H1 (cell line): Measurements from ENCODE around the gene CRYBB2. TPM values are rescaled to one million over a fixed set of nuclear protein-coding genes. Genes with fewer than 3 reads are reported as not detected.
A peak's percentile ranks its signal among the peaks of the same experiment; 100 is the strongest.

Experiments
- CTCF ChIA-PET: fragments of 300-600 bp; sonication (Branson Sonifier 250); formaldehyde crosslinking; loops from one replicate; lab custom pipeline; 2021; ENCODE audit not compliant: partially characterized antibody; lab: Charles Lee
- POLR2A ChIA-PET: fragments of 300-600 bp; sonication (Branson Sonifier 250); formaldehyde crosslinking; loops from one replicate; lab custom pipeline; 2021; ENCODE audit warnings: inconsistent platforms; ENCODE audit not compliant: partially characterized antibody; lab: Charles Lee
- DNase-seq, 2 experiments: peaks; one replicate each; pipeline versions ENCODE4 v3.0.0 to v3.0.0-alpha.2; 2010 to 2022; ENCODE audit warnings: low spot score in 2 of 2, low read depth in 1 of 2, mixed read lengths in 1 of 2
- FAIRE-seq: peaks from 2 replicates; lab custom pipeline; 2011; peaks lifted over from hg19 to GRCh38; lab: Jason Lieb, UNC
- H2AFZ ChIP-seq: 2 replicates; pipeline ENCODE4 v1.8.1; 2012; ENCODE audit warnings: low read length, inconsistent platforms
- H2AK5ac ChIP-seq: 2 replicates; pipeline ENCODE4 v1.6.1; 2013; ENCODE audit warnings: low read depth, low read length
- H2BK120ac ChIP-seq: replicated peaks from 2 replicates; pipeline ENCODE3; 2013; ENCODE audit warnings: low read depth, low read length, inconsistent platforms
- H2BK12ac ChIP-seq: 2 replicates; pipeline ENCODE4 v1.6.1; 2013; ENCODE audit warnings: low read depth, low read length
- H2BK15ac ChIP-seq: 2 replicates; pipeline ENCODE4 v1.6.1; 2013; ENCODE audit warnings: low read length
- H2BK20ac ChIP-seq: 2 replicates; pipeline ENCODE4 v1.6.1; 2013; ENCODE audit warnings: low read length
- H2BK5ac ChIP-seq: 2 replicates; pipeline ENCODE4 v1.6.1; 2013; ENCODE audit warnings: low read depth, low read length
- H3K14ac ChIP-seq: 2 replicates; pipeline ENCODE4 v1.6.1; 2013; ENCODE audit warnings: inconsistent platforms; ENCODE audit not compliant: insufficient read length
- H3K18ac ChIP-seq: 2 replicates; pipeline ENCODE4 v1.6.1; 2013; ENCODE audit warnings: low read length; ENCODE audit errors: extremely low read depth
- H3K23ac ChIP-seq: 2 replicates; pipeline ENCODE4 v1.6.1; 2013; ENCODE audit warnings: inconsistent platforms; ENCODE audit not compliant: insufficient read length
- H3K23me2 ChIP-seq: 2 replicates; pipeline ENCODE4 v1.6.1; 2013; ENCODE audit warnings: low read depth, low read length
- H3K27ac ChIP-seq: 2 replicates; pipeline ENCODE4 v1.6.1; 2011; ENCODE audit warnings: low read depth, low read length, inconsistent platforms
- H3K27me3 ChIP-seq, 4 experiments: replicated peaks in 1 of 4; 1 replicate in 1 of 4; 2 replicates in 3 of 4; pipeline versions ENCODE4 v1.6.1 to v1.8.1; 2011 to 2013; ENCODE audit warnings: low read length in 3 of 4, mild to moderate bottlenecking in 3 of 4, inconsistent platforms in 2 of 4, mixed read lengths in 2 of 4, moderate library complexity in 1 of 4; ENCODE audit not compliant: control insufficient read depth in 3 of 4, insufficient read depth in 3 of 4; ENCODE audit errors: extremely low read depth in 1 of 4
- H3K36me3 ChIP-seq, 4 experiments: 2 replicates each; pipeline versions ENCODE4 v1.6.1 to v1.8.1; 2011 to 2013; ENCODE audit warnings: mild to moderate bottlenecking in 4 of 4, low read length in 3 of 4, moderate library complexity in 2 of 4, control low read depth in 1 of 4, inconsistent platforms in 1 of 4; ENCODE audit not compliant: insufficient read depth in 4 of 4, control insufficient read depth in 2 of 4
- H3K4ac ChIP-seq: replicated peaks from 2 replicates; pipeline ENCODE3; 2013; ENCODE audit warnings: low read length, low read depth, mixed read lengths, inconsistent platforms; ENCODE audit not compliant: insufficient read length
- H3K4me1 ChIP-seq, 4 experiments: replicated peaks in 1 of 4; 1 replicate in 1 of 4; 2 replicates in 3 of 4; pipeline versions ENCODE4 v1.6.1 to v1.8.1; 2011 to 2013; ENCODE audit warnings: low read length in 3 of 4, inconsistent platforms in 2 of 4, mixed read lengths in 1 of 4; ENCODE audit not compliant: insufficient read depth in 4 of 4, control insufficient read depth in 3 of 4
- H3K4me2 ChIP-seq, 2 experiments: 2 replicates each; pipeline versions ENCODE4 v1.6.1 to v1.8.1; 2011 to 2013; ENCODE audit warnings: low read depth in 2 of 2, low read length in 2 of 2, control low read depth in 1 of 2, inconsistent platforms in 1 of 2, mild to moderate bottlenecking in 1 of 2; ENCODE audit not compliant: insufficient read depth in 1 of 2
- H3K4me3 ChIP-seq, 4 experiments: fragments of 200-600, 300-600 bp in 1 of 4; sonication (generic), shearing (Covaris generic), sonication (Bioruptor Twin) in 1 of 4; 2 replicates each; pipeline versions ENCODE4 v1.5.1 to v1.8.1; 2011 to 2016; ENCODE audit warnings: low read length in 4 of 4, low read depth in 3 of 4, control low read depth in 2 of 4, inconsistent platforms in 2 of 4, mild to moderate bottlenecking in 2 of 4, mixed read lengths in 1 of 4, moderate library complexity in 1 of 4; ENCODE audit not compliant: insufficient read depth in 2 of 4; ENCODE audit errors: extremely low read depth in 1 of 4
- H3K56ac ChIP-seq: replicated peaks from 2 replicates; pipeline ENCODE3; 2013; ENCODE audit warnings: low read depth, mild to moderate bottlenecking, mixed read lengths, low read length, inconsistent platforms; ENCODE audit not compliant: insufficient read length
- H3K79me1 ChIP-seq: 2 replicates; pipeline ENCODE4 v1.6.1; 2013; ENCODE audit warnings: low read depth, low read length, control low read depth
- H3K79me2 ChIP-seq, 2 experiments: 2 replicates each; pipeline versions ENCODE4 v1.6.1 to v1.8.1; 2012 to 2013; ENCODE audit warnings: low read length in 2 of 2, mild to moderate bottlenecking in 2 of 2, inconsistent platforms in 1 of 2; ENCODE audit not compliant: insufficient read depth in 2 of 2, control insufficient read depth in 1 of 2
- H3K9ac ChIP-seq, 4 experiments: replicated peaks in 1 of 4; 1 replicate in 1 of 4; 2 replicates in 3 of 4; pipeline versions ENCODE4 v1.6.1 to v1.8.1; 2011 to 2013; ENCODE audit warnings: low read depth in 3 of 4, low read length in 3 of 4, control low read depth in 2 of 4, mild to moderate bottlenecking in 2 of 4, moderate library complexity in 2 of 4, inconsistent platforms in 1 of 4; ENCODE audit errors: extremely low read depth in 1 of 4
- H3K9me3 ChIP-seq, 2 experiments: 2 replicates each; pipeline versions ENCODE4 v1.6.1 to v1.8.1; 2012 to 2013; ENCODE audit warnings: mild to moderate bottlenecking in 2 of 2, moderate library complexity in 2 of 2, control low read depth in 1 of 2, inconsistent platforms in 1 of 2, low read depth in 1 of 2, low read length in 1 of 2, mixed read lengths in 1 of 2; ENCODE audit not compliant: insufficient read depth in 2 of 2
- H4K20me1 ChIP-seq, 2 experiments: replicated peaks in 1 of 2; 2 replicates each; pipeline versions ENCODE3 to v1.8.1; 2011 to 2013; ENCODE audit warnings: inconsistent platforms in 2 of 2, low read length in 2 of 2, mild to moderate bottlenecking in 1 of 2; ENCODE audit not compliant: insufficient read depth in 2 of 2, control insufficient read depth in 1 of 2
- H4K5ac ChIP-seq: 2 replicates; pipeline ENCODE4 v1.6.1; 2013; ENCODE audit warnings: low read length, low read depth, mixed read lengths, inconsistent platforms; ENCODE audit not compliant: insufficient read length
- H4K8ac ChIP-seq: 2 replicates; pipeline ENCODE4 v1.8.0; 2013; ENCODE audit warnings: mild to moderate bottlenecking, moderate library complexity, low read length, inconsistent platforms; ENCODE audit not compliant: insufficient read depth; ENCODE audit errors: extremely low read depth
- H4K91ac ChIP-seq: replicated peaks from 2 replicates; pipeline ENCODE3; 2013; ENCODE audit warnings: low read length, mixed read lengths, inconsistent platforms; ENCODE audit not compliant: insufficient read length
- BACH1 ChIP-seq: IDR thresholded peaks from 2 replicates; pipeline ENCODE4 v1.6.1; 2012; ENCODE audit warnings: low read length, improper control_type of control experiment
- EGR1 ChIP-seq: IDR thresholded peaks from 2 replicates; pipeline ENCODE4 v1.6.1; 2011; ENCODE audit warnings: low read depth, low read length, borderline replicate concordance
- HDAC6 ChIP-seq: IDR thresholded peaks from one replicate; pipeline ENCODE4 v1.7.1; 2012; ENCODE audit warnings: low read depth, mild to moderate bottlenecking, inconsistent platforms, low read length, moderate library complexity
- JUND ChIP-seq: IDR thresholded peaks from 2 replicates; pipeline ENCODE4 v1.6.1; 2011; ENCODE audit warnings: mild to moderate bottlenecking, improper control_type of control experiment, low read length
- KDM1A ChIP-seq: fragments of 200-600, 300-600 bp; sonication (generic); IDR thresholded peaks from 2 replicates; pipeline ENCODE4 v1.7.1; 2016; ENCODE audit warnings: mild to moderate bottlenecking, low read length, borderline replicate concordance
- MAFK ChIP-seq: IDR thresholded peaks from 2 replicates; pipeline ENCODE4 v1.6.1; 2012; ENCODE audit warnings: low read depth, mild to moderate bottlenecking, improper control_type of control experiment, low read length
- RFX5 ChIP-seq: IDR thresholded peaks from 2 replicates; pipeline ENCODE4 v1.6.1; 2011; ENCODE audit warnings: low read depth, low read length, improper control_type of control experiment, borderline replicate concordance
- SP2 ChIP-seq: IDR thresholded peaks from 2 replicates; pipeline ENCODE4 v1.6.1; 2012; ENCODE audit warnings: mild to moderate bottlenecking, low read length, inconsistent platforms
- SP4 ChIP-seq: IDR thresholded peaks from 2 replicates; pipeline ENCODE4 v1.6.1; 2012; ENCODE audit warnings: low read length, inconsistent platforms
- SRF ChIP-seq: IDR thresholded peaks from 2 replicates; pipeline ENCODE4 v1.6.1; 2011; ENCODE audit warnings: mild to moderate bottlenecking, low read depth, low read length, moderate library complexity
- TAF7 ChIP-seq: optimal IDR thresholded peaks from 2 replicates; pipeline ENCODE3; 2011; ENCODE audit warnings: low read depth, mild to moderate bottlenecking, inconsistent platforms, low read length, moderate library complexity, borderline replicate concordance
- WGBS, 2 experiments: shearing (Covaris generic) in 1 of 2; methylation state at CpG; one replicate each; pipeline versions ENCODE4 v1.1.6 to v1.1.7; 2013 to 2015; ENCODE audit warnings: low lambda C conversion rate in 2 of 2, mixed read lengths in 2 of 2, inconsistent platforms in 1 of 2, low coverage in 1 of 2, missing lambda C conversion rate in 1 of 2; ENCODE audit not compliant: insufficient replicate concordance in 2 of 2, insufficient coverage in 1 of 2, insufficient read length in 1 of 2; ENCODE audit errors: extremely low coverage in 1 of 2, missing lambda C conversion rate in 1 of 2; 5-methylcytosine and 5-hydroxymethylcytosine counted together
- polyA plus RNA-seq, 7 experiments: library from polyadenylated mRNA; depleted of rRNA in 3 of 7; stranded (reverse) in 5 of 7; unstranded in 2 of 7; fragments of >200 nt in 5 of 7; fragments of 200-250 nt in 2 of 7; gene quantifications; 1 replicate in 5 of 7; 2 replicates in 1 of 7; 4 replicates in 1 of 7; pipeline versions ENCODE4 v1.2.1 to v1.2.3, GENCODE V29; 2011 to 2013; ENCODE audit warnings: missing spikeins in 2 of 7, mixed read lengths in 2 of 7
- total RNA-seq: library from RNA; stranded (reverse); fragmentation: NEBNext Ultra II Directional; extraction: Animal tissue kit (Norgen Biotek cat#: 25700); gene quantifications from 2 replicates; pipeline ENCODE4 v1.2.1, GENCODE V29; 2021
- TF ChIP-seq, protein P1 (sequence below), 3 experiments: IDR thresholded peaks; 1 replicate in 2 of 3; 2 replicates in 1 of 3; pipeline versions ENCODE4 v1.5.1 to v1.6.1; 2011; ENCODE audit warnings: low read length in 3 of 3, mild to moderate bottlenecking in 3 of 3, inconsistent platforms in 2 of 3, low read depth in 1 of 3, moderate library complexity in 1 of 3; ENCODE audit not compliant: insufficient read depth in 1 of 3; ENCODE audit errors: control extremely low read depth in 1 of 3

CRYBB2 gene
- total and polyA plus RNA-seq, 2 of the 8 experiments (the other 6 are each of a cell fraction or from before 2014, with no cell fraction given), result 0.12 TPM; not detected in 1

DNA sequence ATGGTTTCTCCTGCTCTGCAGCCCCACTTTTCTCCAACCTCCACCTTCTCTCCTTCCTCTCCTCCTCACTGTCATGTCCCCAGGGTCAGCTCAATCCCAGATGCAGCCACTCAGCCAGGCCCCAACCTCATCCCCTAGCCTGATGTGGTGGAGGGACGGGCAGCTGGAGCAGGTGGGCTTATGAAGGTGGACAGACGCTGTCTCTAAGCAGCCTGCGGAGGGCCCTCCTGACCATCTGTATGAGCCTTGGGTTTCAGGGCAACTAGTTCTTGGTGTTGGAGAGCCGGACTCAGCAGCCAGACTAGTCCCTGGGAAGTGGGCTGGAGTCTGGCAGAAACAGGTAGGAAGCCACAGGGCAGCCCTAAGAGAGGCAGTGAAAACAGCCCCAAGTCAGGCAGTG lies 18.1 kb downstream of the CRYBB2 start:
- no peak overlapping the region for H2AK5ac ChIP-seq
- no peak overlapping the region for H3K18ac ChIP-seq
- H3K4me2 ChIP-seq, result no peak overlapping the region
- no peaks in the 10 kb centered on the region for H3K79me2 ChIP-seq
- CTCF ChIA-PET, result interaction anchor here (0.6 to 2.0 kb wide), 4 partner anchors 19 to 114 kb away, joined by 3 to 10 read pairs (median 4); no protein-coding TSS in a partner anchor
- no peaks in the 10 kb centered on the region for H3K79me1 ChIP-seq
- POLR2A ChIA-PET, result interaction anchor here (0.9 to 1.3 kb wide), 2 partner anchors 46 to 97 kb away, joined by 3 read pairs; no protein-coding TSS in a partner anchor
- no peak overlapping the region for H2BK15ac ChIP-seq
- no peak overlapping the region for H3K4ac ChIP-seq
- H3K56ac ChIP-seq, result no peak overlapping the region
- peak in 1 of 2 experiments; percentile 49 for DNase-seq
- no peak overlapping the region for H4K91ac ChIP-seq
- no peak overlapping the region for H3K14ac ChIP-seq
- H3K4me1 ChIP-seq, result no peaks in the 10 kb centered on the region; a peak in 1 of 7 replicates
- H2BK12ac ChIP-seq, result no peak overlapping the region
- H3K27ac ChIP-seq, result no peak overlapping the region
- 82% methylated on average over 4 of the region's 4 CpGs; no CpG with 5 or more reads in 1 of the 2 experiments for WGBS, 2 experiments
- no peak overlapping the region for H3K4me3 ChIP-seq
- H3K23me2 ChIP-seq, result no peaks in the 10 kb centered on the region
- H3K9me3 ChIP-seq, result no peaks in the 10 kb centered on the region
- H2AFZ ChIP-seq, result no peak overlapping the region
- H4K8ac ChIP-seq, result peak overlapping the region; percentile 8; the same call in 1 of the 2 replicates
- no peak overlapping the region for H3K23ac ChIP-seq
- no peaks in the 10 kb centered on the region for H3K36me3 ChIP-seq
- H4K5ac ChIP-seq, result no peak overlapping the region
- no peak overlapping the region for H3K9ac ChIP-seq
- H2BK20ac ChIP-seq, result no peak overlapping the region
- H3K27me3 ChIP-seq, result no peaks in the 10 kb centered on the region
- FAIRE-seq, result no peak
- no peak overlapping the region for H2BK5ac ChIP-seq
- H2BK120ac ChIP-seq, result no peak overlapping the region
- no peaks in the 10 kb centered on the region for H4K20me1 ChIP-seq
- TF ChIP-seq SP2, result no peak
- TF ChIP-seq RFX5, result no peak
- TF ChIP-seq MAFK, result no peak
- TF ChIP-seq JUND, result no peak
- no peak for TF ChIP-seq TAF7
- no peak for TF ChIP-seq SRF
- TF ChIP-seq, protein P1, sequence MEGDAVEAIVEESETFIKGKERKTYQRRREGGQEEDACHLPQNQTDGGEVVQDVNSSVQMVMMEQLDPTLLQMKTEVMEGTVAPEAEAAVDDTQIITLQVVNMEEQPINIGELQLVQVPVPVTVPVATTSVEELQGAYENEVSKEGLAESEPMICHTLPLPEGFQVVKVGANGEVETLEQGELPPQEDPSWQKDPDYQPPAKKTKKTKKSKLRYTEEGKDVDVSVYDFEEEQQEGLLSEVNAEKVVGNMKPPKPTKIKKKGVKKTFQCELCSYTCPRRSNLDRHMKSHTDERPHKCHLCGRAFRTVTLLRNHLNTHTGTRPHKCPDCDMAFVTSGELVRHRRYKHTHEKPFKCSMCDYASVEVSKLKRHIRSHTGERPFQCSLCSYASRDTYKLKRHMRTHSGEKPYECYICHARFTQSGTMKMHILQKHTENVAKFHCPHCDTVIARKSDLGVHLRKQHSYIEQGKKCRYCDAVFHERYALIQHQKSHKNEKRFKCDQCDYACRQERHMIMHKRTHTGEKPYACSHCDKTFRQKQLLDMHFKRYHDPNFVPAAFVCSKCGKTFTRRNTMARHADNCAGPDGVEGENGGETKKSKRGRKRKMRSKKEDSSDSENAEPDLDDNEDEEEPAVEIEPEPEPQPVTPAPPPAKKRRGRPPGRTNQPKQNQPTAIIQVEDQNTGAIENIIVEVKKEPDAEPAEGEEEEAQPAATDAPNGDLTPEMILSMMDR (IDR thresholded peaks at IDR 0.05; ENCODE audit: control extremely low read depth in 1 of 3, insufficient read depth in 1 of 3, low read depth in 1 of 3, low read length in 3 of 3), result peak; percentile 35 to 47 (median 43); a peak in 3 of 4 replicates
- TF ChIP-seq KDM1A, result no peak
- no peak for TF ChIP-seq HDAC6
- TF ChIP-seq SP4, result no peak
- TF ChIP-seq BACH1, result no peak
- TF ChIP-seq EGR1, result no peak
